OCI-M2 (cell line): Measurements from ENCODE around the gene RETREG1.
"Not testable (repeated sequence)": the region's sequence is repeated elsewhere in the genome, so short reads cannot be mapped to it uniquely, and the experiment has no call there.

Experiments
- DNase-seq: peaks from one replicate; lab custom pipeline; 2025; ENCODE audit not compliant: unreplicated experiment; lab: John Stamatoyannopoulos, UW

The RETREG1 gene

GRCh38 chr5:16616536-16617273 is at the start of gene RETREG1:
Gene RETREG1 (minus strand): TSS chr5:16616997. CDS start chr5:16616971, 26 bp downstream.
- DNase-seq: no peak

GRCh38 chr5:16666130-16666882 is 49.5 kb upstream of the RETREG1 start:
- DNase-seq: no peak

GRCh38 chr5:16665601-16666000 is 48.8 kb upstream of the RETREG1 start:
- no peak for DNase-seq

GRCh38 chr5:16664368-16664767 is 47.6 kb upstream of the RETREG1 start:
- DNase-seq: no peak

GRCh38 chr5:16663840-16664239 is 47.0 kb upstream of the RETREG1 start:
- DNase-seq: no peak

GRCh38 chr5:16661713-16662112 is 44.9 kb upstream of the RETREG1 start:
- DNase-seq: no peak

- no peak for DNase-seq
These were observed 44.2 kb upstream of the RETREG1 start for GRCh38 chr5:16660982-16661381.

- DNase-seq: no peak
These were observed 42.7 kb upstream of the RETREG1 start for GRCh38 chr5:16659536-16659935.

GRCh38 chr5:16656561-16657191 is 39.9 kb upstream of the RETREG1 start:
- DNase-seq: no peak

- DNase-seq: no peak
These were observed 38.0 kb upstream of the RETREG1 start for GRCh38 chr5:16654647-16655334.

GRCh38 chr5:16648739-16649138 is 31.9 kb upstream of the RETREG1 start:
- DNase-seq: not testable (repeated sequence)

GRCh38 chr5:16644301-16644889 is 27.6 kb upstream of the RETREG1 start:
- DNase-seq: no peak

GRCh38 chr5:16642867-16643266 is 26.1 kb upstream of the RETREG1 start:
- DNase-seq: no peak

GRCh38 chr5:16639206-16639605 is 22.4 kb upstream of the RETREG1 start:
- no peak for DNase-seq

- DNase-seq: no peak
These were observed 11.6 kb upstream of the RETREG1 start for GRCh38 chr5:16628376-16628775.

GRCh38 chr5:16626696-16627264 is 10.0 kb upstream of the RETREG1 start:
- no peak for DNase-seq

- no peak for DNase-seq
These were observed 8.3 kb upstream of the RETREG1 start for GRCh38 chr5:16625096-16625495.

GRCh38 chr5:16619136-16619535 is 2.3 kb upstream of the RETREG1 start:
- no peak for DNase-seq

GRCh38 chr5:16618138-16618897 is 1.5 kb upstream of the RETREG1 start:
- no peak for DNase-seq
